Activated T-cell treated with anti-CD3 and anti-CD28 coated beads for 48 hours (primary cell): Measurements from ENCODE around the gene EZH1.

Source experiments
- DNase-seq: peaks from one replicate; pipeline ENCODE4 v3.0.0-alpha.2; 2020; ENCODE audit warnings: low read depth

The EZH1 gene

DNA sequence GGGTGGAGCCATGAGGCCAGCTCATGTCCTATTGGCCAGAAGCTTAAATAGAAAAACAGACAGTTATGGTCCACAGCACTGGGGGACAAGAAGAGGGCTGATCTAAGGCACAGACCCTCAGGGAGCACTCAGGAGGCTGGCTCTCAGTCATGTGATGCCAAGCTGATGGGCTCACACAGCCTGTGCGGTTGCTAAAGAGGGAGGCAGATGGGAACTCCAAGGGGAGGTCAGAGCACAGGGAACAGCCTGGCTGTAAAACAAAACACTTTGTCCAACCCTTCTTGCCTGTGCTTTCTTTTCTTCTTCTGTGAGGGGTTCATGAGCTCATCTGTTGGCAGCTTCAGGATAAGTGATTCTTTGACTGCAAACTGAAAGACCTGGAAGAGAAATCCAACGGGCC is 35.3 kb downstream of the EZH1 start:
- no peak for DNase-seq

GRCh38 chr17:42708588-42708987 is 36.3 kb downstream of the EZH1 start:
- DNase-seq, result no peak

DNA sequence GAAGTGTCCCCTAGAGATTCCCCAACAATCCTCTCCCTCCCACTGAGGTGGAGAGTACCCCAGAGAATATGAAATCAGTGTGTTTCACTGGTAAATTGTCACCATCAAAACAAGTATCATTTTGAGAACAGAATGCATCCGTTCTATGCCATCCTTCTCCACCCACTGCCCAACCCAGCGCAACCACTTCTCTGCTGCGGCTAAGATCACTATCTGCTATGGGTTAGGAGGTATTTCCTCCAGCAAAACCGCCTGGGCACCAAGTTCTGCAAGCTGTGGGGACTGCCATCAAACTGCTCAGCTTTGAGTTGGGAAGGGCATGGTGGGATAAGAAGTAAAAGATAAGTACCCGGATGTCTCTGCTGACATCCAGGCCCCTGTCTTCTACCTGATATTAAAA is 38.1 kb downstream of the EZH1 start:
- peak; percentile 50 for DNase-seq

DNA sequence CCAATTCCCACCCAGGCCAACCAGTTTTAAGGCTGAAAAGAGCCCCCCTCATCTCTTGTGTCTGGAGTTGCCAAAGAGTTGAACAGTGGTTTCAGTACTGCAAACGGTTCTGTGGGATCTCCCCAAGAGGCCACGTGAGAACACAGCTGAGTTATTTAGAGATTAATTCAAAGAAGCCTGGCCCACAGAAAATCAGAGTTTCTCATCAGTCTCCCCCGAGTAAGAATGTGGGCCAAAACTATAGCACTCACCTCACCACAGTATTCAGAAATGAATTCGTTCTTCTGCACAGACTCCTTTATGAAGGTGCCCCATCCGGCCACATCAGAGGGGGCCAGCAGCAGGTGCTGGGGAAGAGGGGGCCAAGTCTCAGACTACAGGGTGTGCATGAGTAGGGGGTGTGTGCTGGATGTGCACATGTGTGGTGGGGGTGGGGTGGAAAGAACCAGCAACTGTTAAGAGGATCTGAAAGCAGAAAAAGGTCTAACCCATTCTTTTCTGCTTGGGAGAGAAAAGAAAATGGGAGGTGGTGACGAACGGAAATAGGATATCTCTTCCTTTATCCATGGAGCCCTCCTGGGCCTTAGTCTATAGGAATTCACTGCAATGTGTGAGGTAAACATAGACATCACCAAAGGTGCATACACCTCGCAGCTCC is 39.9 kb downstream of the EZH1 start:
- peak; percentile 45 for DNase-seq

DNA sequence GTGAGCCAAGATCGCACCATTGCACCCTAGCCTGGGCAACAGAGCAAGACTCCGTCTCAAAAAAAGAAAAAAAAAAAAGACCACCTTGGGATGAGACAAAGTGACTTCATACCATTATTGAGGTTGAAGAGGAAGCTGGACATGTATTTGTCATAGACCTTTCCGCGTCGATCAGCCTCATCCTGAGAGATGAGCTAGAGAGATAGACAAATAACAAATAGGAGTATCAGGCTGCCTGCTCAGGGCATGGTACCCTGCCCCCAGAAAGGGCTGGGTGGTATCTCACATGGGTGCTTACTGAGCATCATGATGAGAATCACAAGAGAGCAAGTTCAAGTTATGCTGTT is 40.4 kb downstream of the EZH1 start:
- no peak for DNase-seq

GRCh38 chr17:42702446-42702845 is 42.4 kb downstream of the EZH1 start:
- no peak for DNase-seq

DNA sequence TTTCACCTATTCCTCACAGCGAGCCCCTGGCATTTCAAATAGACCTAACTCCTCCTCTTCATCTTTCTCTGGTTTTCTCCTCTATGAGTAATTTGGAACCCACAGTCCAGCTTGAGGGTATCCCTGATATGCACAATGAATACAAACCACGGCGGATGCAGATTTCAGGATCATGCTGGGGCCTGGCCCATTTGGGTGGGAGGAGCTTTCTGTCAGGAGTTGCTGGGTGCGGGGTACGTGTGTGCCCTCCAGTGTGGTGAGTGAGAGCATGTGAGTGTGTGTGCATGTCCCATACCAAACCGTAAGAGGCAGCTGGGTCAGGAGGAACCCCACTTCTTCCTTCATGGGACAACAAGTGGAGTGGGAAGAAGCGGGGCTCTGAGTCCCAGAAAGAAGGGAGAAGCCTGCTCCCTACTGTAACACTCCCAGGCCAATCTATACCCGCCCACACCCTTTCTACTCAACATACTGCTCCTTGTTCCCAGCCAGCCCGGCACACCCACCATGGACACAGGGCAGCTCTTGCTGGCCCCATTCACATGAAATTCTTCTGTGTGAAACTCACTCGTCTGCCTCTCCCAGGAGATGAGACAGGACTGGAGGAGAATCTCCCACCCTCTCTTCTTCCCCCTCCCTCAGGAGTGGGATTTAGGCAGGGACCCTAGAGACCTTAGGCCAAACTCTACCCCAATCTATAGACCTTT is 44.1 kb downstream of the EZH1 start:
- no peak for DNase-seq

GRCh38 chr17:42699415-42699740 is 45.5 kb downstream of the EZH1 start:
- no peak for DNase-seq

DNA sequence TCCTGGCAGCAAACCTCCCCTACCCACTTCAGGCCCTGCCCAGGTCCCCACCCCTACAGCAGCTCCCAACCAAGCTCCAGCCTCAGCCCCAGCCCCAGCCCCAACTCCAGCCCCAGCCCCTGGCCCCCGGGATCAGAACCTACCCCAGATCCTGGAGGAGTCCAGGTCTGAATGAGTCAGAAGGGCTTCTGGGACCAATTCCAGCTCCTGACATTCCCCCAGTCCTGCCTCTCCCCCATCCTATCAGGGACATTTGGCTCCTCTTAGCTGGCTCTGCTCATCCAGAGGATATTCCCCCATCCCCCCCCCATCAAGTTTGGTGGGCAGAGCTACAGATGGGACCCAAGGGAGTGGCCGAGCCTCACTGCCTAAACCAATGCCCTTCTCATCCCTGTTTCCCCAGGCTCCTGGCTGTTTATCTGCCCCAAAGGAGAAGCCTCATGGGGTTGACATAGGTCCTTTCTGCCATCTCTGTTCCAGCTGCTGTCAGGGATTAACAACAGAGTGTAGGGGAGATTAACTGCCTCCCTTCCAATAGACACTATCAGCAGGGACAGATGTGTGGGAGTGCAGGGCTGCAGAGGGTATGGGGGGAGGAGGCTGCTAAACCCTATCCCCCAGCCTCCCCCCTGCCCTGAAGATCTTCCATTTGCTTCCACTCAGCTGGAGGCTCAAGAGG is 46.0 kb downstream of the EZH1 start:
- DNase-seq, result no peak

DNA sequence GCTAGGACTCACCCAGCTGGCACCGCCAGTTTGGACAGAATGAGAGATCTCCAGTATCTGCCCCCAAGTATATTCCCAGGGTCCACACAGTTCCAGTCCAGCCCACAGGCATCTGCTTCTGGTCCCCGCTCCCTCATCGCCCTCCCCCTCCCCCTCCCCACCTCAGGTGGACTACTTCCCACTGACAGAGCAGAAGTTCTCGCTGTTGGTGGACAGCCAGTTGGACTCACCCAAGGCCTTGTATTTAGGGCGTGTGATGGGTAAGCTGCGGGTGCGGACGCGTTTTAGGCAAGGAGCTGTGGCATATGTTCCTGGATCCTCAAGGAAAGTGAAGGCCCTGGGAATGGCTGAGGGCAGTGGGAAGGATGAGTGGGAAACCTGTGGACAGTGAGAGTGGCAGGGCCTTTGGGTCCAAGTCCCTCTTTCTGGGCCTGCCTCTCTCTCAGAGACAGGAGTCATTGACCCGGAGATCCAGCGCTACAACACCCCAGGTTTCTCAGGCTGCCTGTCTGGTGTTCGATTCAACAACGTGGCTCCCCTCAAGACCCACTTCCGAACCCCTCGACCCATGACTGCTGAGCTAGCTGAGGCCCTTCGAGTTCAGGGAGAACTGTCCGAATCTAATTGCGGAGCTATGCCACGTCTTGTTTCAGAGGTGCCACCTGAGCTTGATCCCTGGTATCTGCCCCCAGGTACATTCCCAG is 47.6 kb downstream of the EZH1 start:
- no peak for DNase-seq

DNA sequence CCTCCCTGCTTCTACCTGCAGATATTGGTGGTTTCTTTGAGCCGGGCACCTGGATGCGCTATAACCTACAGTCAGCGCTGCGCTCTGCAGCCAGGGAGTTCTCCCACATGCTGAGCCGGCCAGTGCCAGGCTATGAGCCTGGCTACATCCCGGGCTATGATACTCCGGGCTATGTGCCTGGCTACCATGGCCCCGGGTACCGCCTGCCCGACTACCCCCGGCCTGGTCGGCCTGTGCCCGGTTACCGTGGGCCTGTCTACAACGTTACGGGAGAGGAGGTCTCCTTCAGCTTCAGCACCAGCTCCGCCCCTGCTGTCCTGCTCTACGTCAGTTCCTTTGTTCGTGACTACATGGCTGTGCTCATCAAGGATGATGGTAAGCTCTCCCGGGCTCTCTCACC is 49.3 kb downstream of the EZH1 start:
- no peak for DNase-seq

- no peak for DNase-seq
These were observed 50.3 kb downstream of the EZH1 start for GRCh38 chr17:42694524-42694923.

- DNase-seq, result no peak
These were observed 52.4 kb downstream of the EZH1 start for GRCh38 chr17:42692489-42692888.

- no peak for DNase-seq
These were observed 53.8 kb downstream of the EZH1 start for GRCh38 chr17:42691021-42691545.

GRCh38 chr17:42690596-42690995 is 54.2 kb downstream of the EZH1 start:
- no peak for DNase-seq

DNA sequence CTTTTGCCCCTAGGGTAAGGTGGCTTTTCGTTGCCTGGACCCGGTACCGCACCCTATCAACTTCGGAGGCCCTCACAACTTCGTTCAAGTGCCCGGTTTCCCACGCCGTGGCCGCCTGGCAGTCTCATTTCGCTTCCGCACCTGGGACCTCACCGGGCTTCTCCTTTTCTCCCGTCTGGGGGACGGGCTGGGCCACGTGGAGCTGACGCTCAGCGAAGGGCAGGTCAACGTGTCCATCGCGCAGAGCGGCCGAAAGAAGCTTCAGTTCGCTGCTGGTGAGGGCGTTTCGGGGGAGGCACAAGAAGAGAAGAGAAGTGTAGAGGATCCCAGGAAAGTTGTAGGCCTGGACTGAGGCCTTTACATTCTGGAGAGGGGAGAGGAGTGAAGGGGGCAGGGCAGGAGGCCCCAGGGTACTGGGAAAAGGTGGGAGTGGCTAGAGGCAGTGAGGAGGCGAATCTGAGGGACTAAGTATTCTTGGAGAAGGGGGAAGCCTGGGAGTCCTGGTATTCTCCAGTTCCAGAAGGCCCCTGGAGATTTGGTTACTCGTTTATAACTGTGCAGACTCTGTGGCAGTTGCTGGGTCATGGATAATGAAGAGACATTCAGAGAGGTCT is 57.0 kb downstream of the EZH1 start:
- no peak for DNase-seq

GRCh38 chr17:42686520-42687128 is 58.2 kb downstream of the EZH1 start:
- DNase-seq, result no peak

DNA sequence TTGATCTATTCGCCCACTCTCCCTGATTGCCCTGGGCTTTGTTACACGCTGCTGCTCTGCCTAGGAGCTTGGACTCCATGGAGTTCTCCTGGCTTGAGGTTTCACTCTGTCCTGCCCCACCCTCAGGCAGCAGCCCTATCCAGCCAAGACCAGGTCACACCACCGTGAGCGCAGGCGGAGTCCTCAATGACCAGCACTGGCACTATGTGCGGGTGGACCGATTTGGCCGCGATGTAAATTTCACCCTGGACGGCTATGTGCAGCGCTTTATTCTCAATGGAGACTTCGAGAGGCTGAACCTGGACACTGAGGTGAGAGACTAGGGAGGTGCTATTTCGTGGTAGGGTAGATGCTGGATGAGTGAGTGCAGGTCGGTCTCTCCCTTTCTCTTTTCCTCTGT is 59.0 kb downstream of the EZH1 start:
- DNase-seq, result no peak

DNA sequence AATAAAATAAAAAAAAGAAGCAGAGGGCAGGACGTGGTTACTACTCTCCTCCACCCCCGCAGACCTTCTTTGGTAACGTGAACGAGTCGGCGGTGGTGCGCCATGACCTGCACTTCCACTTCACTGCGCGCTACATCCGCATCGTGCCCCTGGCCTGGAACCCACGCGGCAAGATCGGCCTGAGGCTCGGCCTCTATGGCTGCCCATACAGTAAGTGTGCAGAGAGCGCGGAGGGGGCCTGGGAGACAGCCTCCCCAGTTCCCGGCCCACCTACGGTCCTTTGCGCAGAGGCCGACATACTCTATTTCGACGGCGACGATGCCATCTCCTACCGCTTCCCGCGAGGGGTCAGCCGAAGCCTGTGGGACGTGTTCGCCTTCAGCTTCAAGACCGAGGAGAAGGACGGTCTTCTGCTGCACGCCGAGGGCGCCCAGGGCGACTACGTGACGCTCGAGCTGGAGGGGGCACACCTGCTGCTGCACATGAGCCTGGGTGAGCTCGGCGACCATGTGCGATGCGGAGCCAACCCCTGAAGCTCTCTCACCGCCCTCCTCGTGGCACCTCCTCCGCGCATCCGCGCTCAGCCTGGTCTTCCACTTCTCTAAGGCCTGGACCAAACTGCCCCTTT is 59.8 kb downstream of the EZH1 start:
- DNase-seq, result no peak

DNA sequence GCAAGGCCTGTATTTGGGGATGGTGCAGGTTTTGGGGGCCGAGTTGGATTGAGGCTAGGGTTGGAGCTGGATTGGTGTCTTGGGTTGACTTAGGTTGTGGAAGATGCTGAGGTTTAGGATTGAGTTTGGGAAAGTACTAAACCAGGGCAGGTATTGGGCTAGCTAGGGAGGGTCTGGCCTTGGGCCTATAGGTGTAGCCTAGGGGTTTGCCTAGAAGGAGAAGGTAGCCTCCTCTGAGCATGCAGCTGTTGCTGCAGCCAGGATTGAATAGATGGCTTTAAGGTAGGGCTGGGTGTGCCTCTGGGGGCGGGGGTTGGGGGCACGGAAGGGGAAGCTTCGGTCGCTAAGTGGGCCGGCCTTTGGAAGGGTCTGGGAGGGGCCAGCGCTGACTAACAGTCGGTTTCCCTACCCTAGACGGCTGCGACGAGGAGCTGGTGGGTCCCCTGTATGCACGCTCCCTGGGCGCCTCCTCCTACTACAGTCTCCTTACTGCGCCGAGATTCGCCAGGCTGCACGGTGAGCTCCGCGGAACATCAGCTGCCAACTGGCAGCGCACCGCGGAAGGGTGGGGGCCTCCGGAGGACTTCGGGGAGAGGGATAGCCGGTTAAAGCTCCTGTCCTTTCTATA is 61.3 kb downstream of the EZH1 start:
- DNase-seq, result no peak
